Measurements from ENCODE around the gene ZFTA. TPM values are rescaled to one million over a fixed set of nuclear protein-coding genes. Genes with fewer than 3 reads are reported as not detected.

ZFTA gene
- 10 to 100 TPM in 1 of 4 donors, 1 to 10 TPM in 3; 2.9 to 12.0 (median 4.6) TPM for total RNA-seq

DNA sequence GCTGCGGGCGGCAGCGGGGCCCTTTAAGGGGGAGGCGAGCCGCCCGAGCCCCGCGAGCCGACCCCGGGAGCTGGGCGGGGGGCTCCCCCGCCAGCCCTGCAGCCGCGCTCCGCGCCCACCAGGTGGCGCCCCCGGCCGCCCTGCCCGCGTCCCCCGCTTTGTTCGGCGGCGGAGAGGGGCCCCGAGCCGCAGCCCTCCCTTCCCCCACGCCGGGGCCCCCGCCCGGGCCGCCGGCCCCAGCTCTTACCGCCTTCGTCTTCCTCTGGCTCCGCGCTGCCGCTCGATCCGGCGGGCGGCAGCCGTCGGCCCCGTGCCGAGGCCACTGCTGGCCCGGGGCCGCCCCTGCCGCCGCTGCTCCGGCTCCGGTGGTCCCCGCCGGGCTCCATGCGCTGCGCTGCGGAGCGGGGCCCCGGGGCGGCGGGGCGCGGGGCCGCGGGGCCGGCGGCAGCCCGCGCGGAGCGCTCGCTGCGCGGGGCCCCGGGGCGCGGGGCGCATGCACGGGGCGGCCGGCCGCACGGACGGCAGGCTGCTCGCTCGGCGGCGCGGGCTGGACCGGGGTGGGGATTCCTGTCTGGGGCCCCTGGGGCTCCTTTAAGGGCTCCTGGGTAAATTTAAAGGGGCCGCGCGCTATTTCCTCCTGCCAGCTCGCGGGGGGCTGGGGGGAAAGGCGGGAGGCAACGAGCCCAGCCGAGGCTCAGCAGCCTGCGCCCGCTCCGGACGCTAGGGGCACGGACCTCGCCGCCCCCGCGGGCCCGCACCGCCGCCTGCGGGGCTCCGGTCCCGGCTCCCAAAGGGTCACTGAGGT lies at the start of gene ZFTA:
Gene ZFTA, minus strand, starts transcription at position 539 of the 805 bp plus-strand sequence. Its CDS starts 153 bp downstream, at position 386.
- no peak for DNase-seq
- TF ChIP-seq CTCF (IDR thresholded peaks at IDR 0.05) (peak; percentile 7 to 95 (median 90)), POLR2A (IDR thresholded peaks at IDR 0.05) (no peak)
- no CpG with 5 or more reads among the region's 113 CpGs for WGBS, 2 donors
- Histone ChIP-seq H3K4me1 (peaks cover 14 to 63% (median 36%) of the 10 kb centered on the region in 3 donors), H3K4me3 (peak within 1 kb of the TSS; percentile 47 to 98 (median 82)), H3K27me3 (peaks cover 0 to 11% (median 0%) of the 10 kb centered on the region in 4 donors), H3K36me3 (peaks cover 0 to 12% (median 0%) of the 10 kb centered on the region in 3 donors), H3K27ac (peak within 1 kb of the TSS; percentile 74 to 89 (median 84)), H3K9me3 (no peaks in the 10 kb centered on the region)
- intact Hi-C loops (cut with DNase I): loop anchor here (10.0 kb wide), 1 partner anchor 46 kb away; the partner anchor contains the start of gene SPINDOC

- intact Hi-C loops (cut with DNase I): loop anchor here (10.0 kb wide), 1 partner anchor 53 kb away; the partner anchor contains the start of gene ZFTA
- Histone ChIP-seq H3K27me3 (no peaks in the 10 kb centered on the region), H3K4me3 (no peak overlapping the region), H3K9me3 (no peaks in the 10 kb centered on the region), H3K36me3 (peaks cover 20 to 69% (median 39%) of the 10 kb centered on the region in 3 donors), H3K27ac (no peak overlapping the region), H3K4me1 (peaks cover 6 to 27% (median 14%) of the 10 kb centered on the region in 3 donors)
- no peak for DNase-seq
- TF ChIP-seq CTCF (IDR thresholded peaks at IDR 0.05): no peak
- no peak for TF ChIP-seq POLR2A (IDR thresholded peaks at IDR 0.05)
- WGBS, 2 donors: 63 to 100% methylated on average over 2 to 7 of the region's 27 CpGs
These were observed 49.4 kb upstream of the ZFTA start for GRCh38 chr11:63817758-63818498.

DNA sequence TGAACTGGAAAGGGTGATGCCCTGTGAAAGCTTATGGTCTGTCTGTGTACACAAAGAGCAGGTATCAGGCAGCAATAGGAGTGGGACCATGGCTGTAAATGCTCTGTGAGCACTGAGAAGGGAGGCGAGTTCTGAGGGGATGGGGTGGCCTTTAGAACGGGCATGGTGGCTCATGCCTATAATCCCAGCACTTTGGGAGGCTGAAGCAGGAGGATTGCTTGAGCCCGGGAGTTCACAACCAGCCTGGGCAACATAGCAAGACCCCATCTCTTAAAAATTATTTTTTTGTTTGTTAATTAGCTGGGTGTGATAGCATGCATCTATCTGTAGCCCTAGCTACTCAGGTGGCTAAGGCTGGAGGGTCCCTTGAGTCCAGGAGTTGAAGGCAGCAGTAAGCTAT lies 48.2 kb upstream of the ZFTA start:
- TF ChIP-seq CTCF (IDR thresholded peaks at IDR 0.05) (no peak), POLR2A (IDR thresholded peaks at IDR 0.05) (no peak)
- no peaks in the 10 kb centered on the region for H3K27me3 ChIP-seq
- DNase-seq: no peak
- WGBS, 2 donors: 100% methylated on average over 3 of the region's 3 CpGs
- H3K36me3 ChIP-seq: peaks cover 20 to 57% (median 29%) of the 10 kb centered on the region in 3 donors
- no peaks in the 10 kb centered on the region for H3K9me3 ChIP-seq
- no peak overlapping the region for H3K27ac ChIP-seq
- no peak overlapping the region for H3K4me3 ChIP-seq
- H3K4me1 ChIP-seq: peaks cover 6 to 35% (median 19%) of the 10 kb centered on the region in 3 donors
- intact Hi-C loops (cut with DNase I): loop anchor here (10.0 kb wide), 1 partner anchor 52 kb away; the partner anchor contains the start of gene ZFTA

DNA sequence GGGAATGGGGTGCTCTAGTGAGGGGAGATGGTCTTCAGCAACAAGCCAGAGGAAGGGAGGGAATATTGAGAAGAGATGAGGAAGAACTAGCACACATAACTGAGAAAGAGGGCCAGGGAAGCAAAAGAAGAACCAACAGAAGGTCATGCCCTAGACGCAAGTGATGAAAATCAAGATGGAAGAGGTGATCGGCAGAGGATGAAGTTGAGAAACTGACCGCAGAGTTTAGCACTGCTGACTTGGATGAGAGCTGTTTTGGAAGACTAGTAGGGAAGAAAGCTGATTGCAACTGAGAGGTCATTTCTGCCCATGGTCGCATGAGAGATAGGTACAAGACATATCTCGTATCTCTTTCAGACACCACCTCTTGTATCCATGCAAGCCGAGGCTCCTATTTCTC lies 47.6 kb upstream of the ZFTA start:
- Histone ChIP-seq H3K4me3 (no peak overlapping the region), H3K27me3 (no peaks in the 10 kb centered on the region), H3K4me1 (peaks cover 6 to 35% (median 19%) of the 10 kb centered on the region in 3 donors), H3K36me3 (peaks cover 19 to 51% (median 26%) of the 10 kb centered on the region in 3 donors), H3K27ac (no peak overlapping the region), H3K9me3 (no peaks in the 10 kb centered on the region)
- no peak for TF ChIP-seq POLR2A (IDR thresholded peaks at IDR 0.05)
- TF ChIP-seq CTCF (IDR thresholded peaks at IDR 0.05): no peak
- DNase-seq: no peak
- WGBS, 2 donors: 90 to 91% methylated on average over 6 of the region's 6 CpGs
- intact Hi-C loops (cut with DNase I): loop anchor here (10.0 kb wide), 1 partner anchor 51 kb away; the partner anchor contains the start of gene ZFTA
